GM18511 (cell line): ENCODE measurements around the gene MYO9B.
A peak's percentile ranks its signal among the peaks of the same experiment; 100 is the strongest.
"Not testable (repeated sequence)": the region's sequence is repeated elsewhere in the genome, so short reads cannot be mapped to it uniquely, and the experiment has no call there.

Experiments
- ATAC-seq: cut with Tn5 transposase; IDR thresholded peaks from one replicate; pipeline ENCODE4 v1.9.1; 2021; ENCODE audit warnings: mild to moderate bottlenecking, moderate library complexity; ENCODE audit not compliant: unreplicated experiment

MYO9B gene

DNA sequence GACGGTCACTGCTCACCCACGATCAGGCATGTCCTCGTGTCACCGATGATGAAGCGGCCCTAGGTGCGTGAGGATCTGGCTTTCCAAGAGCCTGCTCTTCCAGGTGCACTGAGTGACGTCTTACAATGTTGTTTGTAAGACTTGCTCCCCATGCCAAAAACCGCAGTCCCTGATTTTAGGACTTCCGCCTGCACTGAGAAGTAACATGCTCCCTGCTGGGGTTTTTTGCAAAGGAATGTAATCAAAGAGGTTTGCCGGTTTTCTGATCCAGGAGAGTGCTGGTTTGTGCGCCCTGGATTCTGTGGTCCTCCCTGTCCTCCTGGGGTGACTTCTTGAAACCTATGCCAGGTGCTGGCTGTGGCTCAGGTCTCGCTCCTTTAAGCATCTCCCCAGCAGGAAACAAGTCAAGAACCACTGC is 38.8 kb downstream of the MYO9B start:
- no peak for ATAC-seq

DNA sequence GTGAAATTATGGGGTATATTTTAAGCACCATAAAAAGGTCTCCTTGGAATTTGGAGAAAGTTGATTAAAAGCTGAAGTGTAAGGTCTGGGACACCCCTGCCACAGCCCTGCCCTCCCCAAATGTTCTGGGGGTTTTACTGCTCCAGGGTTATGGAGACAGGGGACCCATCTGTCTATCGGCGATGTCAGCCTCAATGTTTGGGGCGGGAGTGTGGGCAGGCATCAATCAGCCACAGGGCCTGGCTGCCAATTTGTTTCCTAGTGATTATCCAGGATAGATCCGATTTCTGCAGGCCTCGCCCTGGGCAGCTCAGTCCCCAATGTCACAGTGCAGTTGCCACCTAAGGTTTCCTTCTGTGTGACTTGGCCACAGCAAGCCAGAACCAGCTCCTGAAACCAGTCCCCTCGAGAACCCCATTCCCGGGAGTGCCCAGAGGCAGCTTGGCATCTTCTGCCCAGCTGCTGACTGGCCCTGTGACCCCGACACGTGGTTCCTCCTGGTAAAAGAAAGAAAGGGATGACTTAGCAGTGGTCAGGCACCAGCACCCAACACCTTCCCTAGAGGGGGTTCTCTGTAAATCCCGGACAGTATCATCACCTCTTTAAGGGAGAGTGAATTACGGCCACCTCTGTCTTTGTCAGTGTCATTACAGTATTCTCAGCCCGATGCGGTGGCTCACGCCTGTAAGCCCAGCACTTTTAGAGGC is 41.6 kb downstream of the MYO9B start:
- no peak for ATAC-seq

DNA sequence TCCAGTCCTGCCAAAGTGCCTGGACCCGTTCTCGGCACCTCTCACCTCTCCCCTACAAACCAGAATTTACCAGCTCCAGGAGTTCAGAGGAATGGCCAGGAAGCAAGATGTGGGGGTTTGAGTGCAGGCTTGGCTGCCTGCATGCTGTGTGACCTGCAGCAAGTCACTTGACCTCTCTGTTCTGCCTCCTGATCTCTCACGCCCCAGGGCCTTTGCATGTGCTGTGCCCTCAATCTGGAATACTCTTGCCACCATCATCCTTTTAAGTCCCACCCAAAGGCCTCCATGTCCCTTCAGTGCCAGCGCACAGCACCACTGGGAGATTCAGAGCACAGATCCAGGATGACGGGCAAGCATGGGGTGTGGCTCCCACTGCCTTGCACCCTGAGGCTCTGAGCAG is 43.4 kb downstream of the MYO9B start:
- ATAC-seq, result no peak

DNA sequence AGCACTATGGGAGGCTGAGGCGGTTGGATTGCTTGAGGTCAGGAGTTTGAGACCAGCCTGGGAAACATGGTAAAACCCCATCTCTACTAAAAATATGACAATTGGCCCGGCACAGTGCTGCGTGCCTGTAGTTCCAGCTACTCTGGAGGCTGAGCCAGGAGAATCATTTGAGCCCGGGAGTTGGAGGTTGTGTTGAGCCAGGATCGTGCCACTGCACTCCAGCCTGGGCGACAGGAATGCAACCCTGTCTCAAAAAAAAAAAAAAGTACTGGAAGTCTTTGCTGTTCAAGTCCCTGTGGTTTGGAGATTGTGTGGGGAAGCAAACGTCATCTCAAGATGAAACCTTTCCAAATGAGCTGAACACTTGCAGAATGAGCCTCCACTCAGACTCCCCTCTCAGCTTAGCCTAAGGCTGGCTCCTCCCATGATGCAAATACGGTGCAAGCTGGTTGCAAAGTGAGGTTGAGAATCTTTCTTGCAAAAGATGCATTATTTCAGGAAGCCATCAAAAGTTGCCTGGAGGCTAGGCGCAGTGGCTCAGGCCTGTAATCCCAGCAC is 46.2 kb downstream of the MYO9B start:
- no peak for ATAC-seq

DNA sequence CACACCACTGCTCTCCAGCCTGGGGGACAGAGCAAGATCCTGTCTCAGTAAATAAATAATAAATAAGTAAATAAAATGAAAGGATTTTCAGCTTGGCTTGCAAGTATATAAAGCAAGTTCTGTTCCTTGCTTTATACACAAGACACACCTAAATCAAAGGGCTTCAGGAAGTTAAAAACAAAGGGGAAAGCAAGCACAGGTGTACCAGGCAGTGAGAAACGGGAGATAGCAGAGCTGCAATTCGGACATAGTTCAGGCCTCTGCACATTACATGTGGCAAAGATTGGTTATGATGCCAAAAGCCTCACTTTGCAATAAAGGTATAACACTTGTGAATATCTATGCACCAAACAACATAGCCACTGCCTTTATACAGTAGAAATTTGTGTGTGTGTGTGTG is 47.5 kb downstream of the MYO9B start:
- ATAC-seq, result no peak

DNA sequence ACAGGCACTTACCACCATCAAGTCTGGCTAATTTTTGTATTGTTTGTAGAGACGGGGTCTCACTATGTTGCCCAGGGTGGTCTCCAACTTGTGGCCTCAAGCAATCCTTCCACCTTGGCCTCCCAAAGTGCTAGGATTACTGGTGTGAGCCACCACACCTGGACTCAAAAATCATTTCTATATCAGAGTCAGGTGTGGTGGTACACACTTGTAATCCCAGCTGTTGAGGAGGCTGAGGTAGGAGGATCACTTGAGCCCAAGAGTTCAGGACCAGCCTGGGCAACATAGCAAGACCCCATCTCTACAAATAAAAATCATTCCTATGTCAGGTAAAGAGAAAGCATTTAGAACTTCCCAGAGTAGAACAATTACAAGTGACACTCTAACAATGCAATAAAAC is 48.4 kb downstream of the MYO9B start:
- ATAC-seq, result no peak

DNA sequence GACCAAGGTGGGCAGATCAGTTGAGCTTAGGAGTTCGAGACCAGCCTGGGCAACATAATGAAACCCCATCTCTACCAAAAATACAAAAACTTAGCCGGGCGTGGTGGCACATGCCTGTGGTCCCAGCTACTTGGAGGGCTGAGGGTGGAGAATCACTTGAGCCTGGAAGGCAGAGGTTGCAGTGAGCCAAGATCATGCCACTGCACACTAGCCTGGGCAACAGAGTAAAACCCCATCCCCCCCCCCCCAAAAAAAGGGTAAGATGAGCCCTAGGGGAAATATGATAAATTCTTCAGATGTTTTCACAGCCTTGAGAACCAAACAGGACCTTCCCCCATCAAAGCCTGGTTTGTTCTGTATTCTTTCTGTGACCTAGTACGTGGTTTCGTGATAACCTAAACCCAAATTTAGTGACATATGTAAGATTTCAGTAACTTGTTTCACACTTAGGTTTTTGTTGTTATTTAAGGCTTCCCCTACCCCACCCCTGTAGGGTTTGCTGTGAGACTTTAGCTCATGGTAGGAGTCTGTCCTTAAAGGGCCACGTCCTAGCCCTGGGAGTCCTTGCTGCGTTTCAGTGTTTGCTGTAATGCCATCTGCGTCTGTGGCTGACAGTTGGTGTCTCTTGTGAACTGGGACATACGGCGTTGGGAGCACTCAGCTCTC is 49.6 kb downstream of the MYO9B start:
- ATAC-seq, result peak; percentile 79

DNA sequence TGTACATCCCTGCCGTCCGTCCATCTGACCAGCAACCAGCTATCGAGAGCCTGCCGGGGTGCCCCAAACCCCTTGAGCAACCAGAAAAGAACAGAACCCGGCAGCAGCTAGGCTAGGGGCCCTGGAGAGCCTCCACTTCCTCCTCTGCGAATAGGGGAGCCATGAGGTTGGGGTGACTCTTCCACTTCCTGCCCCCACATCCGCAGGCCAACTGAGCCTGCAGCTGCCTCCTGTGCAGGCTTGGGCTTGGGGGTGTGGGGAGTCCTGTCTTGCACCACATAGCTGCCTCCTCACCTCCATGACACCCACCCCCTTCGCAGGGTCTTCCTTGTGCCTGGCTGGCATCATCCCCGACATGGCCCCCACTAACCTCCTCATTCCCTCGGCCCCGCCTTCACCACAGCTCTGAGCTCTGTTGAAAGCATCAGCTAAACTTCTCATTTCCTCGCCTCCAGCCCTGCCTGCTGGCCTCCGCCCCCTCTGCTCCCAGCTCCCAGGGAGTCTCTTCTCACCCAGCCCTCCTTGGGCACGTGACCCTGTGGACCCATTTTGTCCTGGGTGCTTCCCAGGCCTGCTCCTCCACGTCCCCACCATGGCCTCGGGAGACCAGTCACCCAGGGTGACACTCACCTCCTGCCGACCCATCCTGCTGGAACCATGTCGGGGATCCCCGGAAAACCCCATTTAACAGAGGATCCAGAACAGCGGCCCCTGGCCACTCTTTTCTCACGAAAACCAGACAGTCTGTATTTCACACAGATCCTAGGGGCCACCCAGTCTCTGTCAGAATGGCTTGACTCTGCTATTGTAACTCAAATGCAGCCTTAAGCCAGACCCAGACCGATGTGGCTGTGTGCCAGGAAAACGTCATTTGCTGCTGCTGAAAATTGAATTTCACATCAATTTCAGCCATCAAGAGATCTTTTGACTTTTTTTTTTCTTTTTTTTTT is 50.4 kb downstream of the MYO9B start:
- peak; percentile 79 for ATAC-seq

DNA sequence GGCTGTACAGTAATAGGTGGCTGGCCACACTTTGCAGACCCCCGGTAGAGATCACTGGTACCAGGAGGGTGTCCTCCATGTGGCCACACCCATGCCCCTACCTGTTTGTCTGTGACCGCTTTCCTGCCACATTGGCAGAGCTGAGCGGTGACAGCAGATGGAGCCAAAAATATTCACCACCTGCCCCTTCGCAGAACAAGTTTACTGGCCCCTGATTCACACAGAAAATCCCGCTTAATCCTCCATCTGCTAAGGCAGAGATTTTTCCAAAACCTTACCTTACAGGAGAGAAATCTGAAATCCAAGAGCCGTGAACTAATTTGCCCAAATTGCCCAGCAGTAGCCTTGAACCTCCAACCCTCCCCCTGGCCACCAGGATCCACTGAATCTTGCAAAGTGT is 52.1 kb downstream of the MYO9B start:
- ATAC-seq, result no peak

DNA sequence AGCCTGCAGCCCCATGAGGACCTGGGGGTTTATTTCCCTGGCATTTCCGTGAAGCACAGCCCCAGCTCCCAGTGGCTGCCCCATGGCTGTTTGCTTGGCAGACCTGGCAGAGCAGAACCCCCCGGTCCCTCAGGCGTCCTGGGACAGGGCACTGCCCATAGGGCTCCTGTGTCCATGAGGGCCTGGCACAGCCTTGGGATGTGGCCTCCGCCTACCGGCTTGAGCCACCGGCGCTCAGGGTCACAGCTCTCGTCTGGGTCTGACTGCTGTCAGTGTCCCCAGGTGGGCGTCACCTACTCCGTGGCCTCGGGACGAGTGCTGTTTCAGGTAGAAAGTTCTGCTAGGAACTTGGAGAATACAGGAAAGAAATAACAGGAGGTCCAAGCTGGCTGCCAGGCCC is 52.8 kb downstream of the MYO9B start:
- no peak for ATAC-seq

DNA sequence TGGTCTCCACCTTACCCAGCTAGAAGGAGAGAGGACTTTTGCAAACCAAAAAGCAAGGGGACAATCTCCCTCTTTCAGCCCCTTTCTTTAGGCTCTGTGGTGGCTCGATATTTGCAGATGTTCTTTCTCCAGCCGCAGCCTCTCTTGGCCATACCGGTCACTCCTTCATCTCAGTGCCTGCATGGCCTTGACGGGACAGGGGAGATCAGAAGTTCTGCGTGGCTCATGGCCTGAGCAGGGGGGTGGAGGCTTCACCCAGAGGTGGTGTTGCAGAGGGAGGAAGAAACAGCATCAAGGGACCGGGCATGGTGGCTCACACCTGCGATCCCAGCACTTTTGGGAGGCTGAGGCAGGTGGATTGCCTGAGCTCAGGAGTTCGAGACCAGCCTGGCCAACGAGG is 53.2 kb downstream of the MYO9B start:
- ATAC-seq, result no peak

DNA sequence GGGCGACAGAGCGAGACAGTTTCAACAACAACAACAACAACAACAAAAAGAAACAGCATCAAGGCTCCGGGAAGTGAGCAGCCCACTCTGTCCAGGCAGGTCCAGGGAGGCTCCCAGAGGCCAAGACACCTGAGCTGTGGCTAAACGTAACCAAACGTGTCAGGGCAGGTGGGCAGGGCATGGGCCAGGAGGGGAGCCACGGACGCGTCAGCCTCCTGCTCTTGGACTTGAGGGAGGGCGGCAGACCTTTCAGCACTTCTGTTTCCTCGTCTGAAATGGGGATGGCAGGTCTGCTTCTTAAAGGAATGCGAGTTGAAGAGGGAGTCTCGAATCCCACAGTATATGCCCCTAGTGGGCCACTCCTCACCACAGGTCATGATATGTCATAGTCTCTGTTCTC is 53.8 kb downstream of the MYO9B start:
- no peak for ATAC-seq

DNA sequence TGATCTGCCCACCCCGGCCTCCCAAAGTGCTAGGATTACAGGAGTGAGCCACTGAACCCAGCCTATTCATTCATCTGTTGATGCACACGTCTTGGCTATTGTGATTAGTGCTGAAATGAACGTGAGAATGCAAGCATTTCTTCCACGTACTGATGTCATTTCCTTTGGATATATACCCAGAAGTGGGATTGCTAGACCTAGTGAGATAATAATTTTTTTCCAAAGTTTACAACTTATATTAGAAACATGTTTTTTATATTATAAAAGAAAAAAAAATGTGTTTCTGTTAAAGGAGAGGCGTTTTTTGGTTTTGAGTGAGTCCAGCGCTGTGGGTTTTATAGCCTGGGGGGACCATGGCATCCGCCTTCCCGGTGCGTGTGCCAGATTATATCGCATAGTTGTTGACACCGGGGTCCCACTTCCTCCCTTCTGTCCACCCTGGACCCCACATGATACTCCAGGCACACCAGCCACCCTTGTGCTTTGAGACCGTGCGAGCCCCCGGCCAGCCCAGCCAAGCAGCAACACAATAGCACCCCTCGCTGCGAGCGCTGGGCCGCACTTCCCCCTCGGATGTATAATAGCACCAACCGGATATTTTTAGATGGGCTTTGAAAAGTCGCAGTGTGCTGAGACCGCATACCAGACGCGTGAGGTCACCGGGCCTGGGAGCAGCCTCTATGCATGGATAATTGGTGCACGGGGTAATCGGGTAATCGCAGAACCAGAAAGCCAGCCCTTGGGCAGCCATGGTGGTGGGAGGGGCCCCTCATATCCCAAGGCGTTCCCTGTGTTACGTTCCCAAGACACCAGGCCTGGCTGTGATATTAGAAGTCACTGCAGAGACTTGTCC is 59.6 kb downstream of the MYO9B start:
- peak; percentile 76 for ATAC-seq

DNA sequence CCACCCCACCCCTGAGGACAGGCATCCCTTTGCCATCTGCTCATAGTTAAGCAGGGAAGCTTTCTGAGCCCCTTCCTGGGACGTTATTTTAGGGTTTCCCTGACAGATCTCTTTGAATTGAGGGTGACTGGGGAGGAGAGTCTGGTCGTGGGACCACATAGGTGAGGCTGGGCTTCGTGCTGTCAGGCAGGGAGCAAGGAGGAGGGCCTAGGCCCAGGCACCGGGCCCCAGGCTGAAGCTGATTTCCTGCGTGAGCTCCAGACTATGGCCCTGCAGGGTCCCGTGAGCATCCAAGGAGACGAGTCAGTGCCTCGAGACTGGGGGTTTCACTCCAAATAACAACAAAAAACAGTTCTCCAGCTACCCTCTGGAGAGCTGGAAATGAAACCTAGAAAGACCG is 60.4 kb downstream of the MYO9B start:
- ATAC-seq, result no peak

DNA sequence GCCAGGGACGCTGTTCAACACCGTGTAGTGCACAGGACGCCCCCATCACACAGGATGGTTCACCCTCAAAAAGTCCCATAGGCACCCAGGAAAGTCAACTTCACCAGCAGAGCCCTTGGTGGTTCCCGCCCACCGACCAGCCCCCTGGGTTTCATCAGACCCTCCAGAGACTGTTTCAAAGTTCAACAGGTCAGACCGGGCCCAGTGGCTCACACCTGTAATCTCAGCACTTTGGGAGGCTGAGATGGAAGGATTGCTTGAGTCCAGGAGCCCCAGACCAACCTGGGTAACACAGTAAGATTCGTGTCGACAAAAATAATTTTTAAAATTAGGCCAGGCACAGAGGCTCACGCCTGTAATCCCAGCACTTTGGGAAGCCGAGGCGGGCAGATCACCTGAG is 61.0 kb downstream of the MYO9B start:
- no peak for ATAC-seq

DNA sequence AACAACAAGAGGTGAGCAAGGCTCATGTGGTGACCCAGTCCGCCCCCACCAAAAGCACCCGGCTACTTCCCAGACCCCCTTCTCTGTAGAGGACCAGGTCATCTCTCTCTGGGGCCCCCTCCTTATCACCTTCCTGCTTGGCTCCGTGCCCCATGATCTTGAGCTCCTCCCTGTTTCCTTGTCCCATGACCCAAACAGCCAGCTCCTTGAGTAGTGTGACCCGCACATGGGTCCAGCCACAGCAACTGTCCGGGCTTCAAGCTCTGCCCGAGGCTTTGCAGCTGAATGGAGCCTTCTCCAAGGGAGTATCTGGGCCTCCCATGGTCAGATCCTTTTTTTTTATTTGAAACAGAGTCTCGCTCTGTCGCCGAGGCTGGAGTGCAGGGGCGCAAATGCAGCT is 61.8 kb downstream of the MYO9B start:
- ATAC-seq, result no peak

DNA sequence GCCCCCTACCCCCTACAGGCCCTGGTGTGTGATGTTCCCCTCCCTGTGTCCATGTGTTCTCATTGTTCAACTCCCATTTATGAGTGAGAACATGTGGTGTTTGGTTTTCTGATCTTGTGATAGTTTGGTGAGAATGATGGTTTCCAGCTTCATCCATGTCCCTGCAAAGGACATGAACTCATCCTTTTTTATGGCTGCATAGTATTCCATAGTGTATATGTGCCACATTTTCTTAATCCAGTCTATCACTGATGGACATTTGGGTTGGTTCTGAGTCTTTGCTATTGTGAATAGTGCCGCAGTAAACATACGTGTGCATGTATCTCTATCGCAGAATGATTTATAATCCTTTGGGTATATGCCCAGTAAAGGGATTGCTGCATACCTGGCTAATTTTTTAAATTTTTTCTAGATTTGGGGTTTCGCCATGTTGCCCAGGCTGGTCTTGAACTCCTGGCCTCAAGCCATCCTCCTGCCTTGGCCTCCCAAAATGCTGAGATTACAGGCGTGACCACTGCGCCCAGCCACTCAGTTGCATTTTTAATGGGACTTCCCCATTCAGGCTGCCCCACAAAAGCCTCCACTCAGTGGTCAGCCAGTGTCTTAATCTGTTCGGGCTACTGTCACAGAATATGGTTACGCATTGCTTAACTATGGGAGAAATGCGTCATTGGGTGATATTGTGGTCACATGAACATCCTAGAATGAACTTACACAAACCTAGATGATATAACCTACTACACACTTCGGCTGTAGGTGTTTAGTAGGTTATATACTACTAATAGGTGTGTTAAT is 62.7 kb downstream of the MYO9B start:
- not testable (repeated sequence) for ATAC-seq

DNA sequence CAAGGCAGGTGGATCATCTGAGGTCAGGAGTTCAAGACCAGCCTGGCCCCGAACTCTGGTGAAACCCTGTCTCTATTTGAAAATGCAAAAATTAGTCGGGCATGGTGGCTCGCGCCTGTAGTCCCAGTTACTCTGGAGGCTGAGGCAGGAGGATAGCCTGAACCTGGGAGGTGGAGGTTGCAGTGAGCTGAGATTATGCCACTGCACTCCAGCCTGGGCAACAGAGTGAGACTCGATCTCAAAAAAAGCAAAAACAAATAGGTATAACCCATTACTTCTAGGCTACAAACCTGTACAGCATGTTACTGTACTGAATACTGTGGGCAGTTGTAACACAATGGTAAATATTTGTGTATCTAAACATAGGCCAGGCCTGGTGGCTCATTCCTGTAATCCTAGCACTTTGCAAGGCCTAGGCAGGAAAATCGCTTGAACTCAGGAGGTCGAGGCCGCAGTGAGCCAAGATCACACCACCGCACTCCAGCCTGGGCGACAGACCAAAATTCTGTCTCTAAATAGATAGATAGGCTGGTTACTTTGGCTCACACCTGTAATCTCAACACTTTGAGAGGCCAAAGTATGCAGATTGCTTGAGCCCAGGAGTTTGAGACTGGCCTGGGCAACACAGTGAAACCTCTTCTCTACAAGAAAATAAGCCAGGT is 63.5 kb downstream of the MYO9B start:
- no peak for ATAC-seq

DNA sequence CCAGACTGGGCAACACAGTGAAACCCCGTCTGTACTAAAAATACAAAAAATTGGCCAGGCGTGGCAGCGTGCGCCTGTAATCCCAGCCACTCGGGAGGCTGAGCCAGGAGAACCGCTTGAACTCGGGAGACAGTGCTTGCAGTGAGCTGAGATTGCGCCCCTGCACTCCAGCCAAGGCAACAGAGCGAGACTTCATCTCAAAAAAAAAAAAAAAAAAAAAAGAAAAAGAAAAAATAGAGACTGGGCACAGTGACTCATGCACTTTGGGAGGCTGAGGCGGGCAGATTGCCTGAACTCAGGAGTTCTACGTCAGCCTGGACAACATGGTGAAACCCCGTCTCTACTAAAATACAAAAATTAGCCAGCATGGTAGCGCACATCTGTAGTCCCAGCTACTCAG is 69.2 kb downstream of the MYO9B start:
- ATAC-seq, result not testable (repeated sequence)
